Measurements from ENCODE around the gene PSMC2. TPM values are rescaled to one million over a fixed set of nuclear protein-coding genes. Genes with fewer than 3 reads are reported as not detected.

The PSMC2 gene
- total RNA-seq, 1 donor from 2014 or later: 128 TPM

GRCh38 chr7:103391150-103391549, 43.7 kb downstream of the PSMC2 start:
- Mint-ChIP-seq H3K9me3 (no peaks in the 10 kb centered on the region), H3K27ac (no peak overlapping the region), H3K27me3 (ENCODE audit: insufficient read depth, low read depth) (no peaks in the 10 kb centered on the region), H3K4me3 (no peak overlapping the region), H3K4me1 (no peaks in the 10 kb centered on the region), H3K36me3 (no peaks in the 10 kb centered on the region)
- DNase-seq (ENCODE audit: low spot score): no peak
- no peak overlapping the region for H2AFZ ChIP-seq (replicated peaks)
- H3K9ac ChIP-seq: no peak overlapping the region
- no peaks in the 10 kb centered on the region for H3K36me3 ChIP-seq
- no peak overlapping the region for H3K27ac ChIP-seq
- H4K20me1 ChIP-seq (ENCODE audit: low read depth): no peaks in the 10 kb centered on the region
- H3K27me3 ChIP-seq: no peaks in the 10 kb centered on the region
- no peaks in the 10 kb centered on the region for H3K9me3 ChIP-seq (ENCODE audit: low read depth)
- H3F3A ChIP-seq (ENCODE audit: low read depth): no peaks in the 10 kb centered on the region
- no peak overlapping the region for H3K4me3 ChIP-seq
- no peaks in the 10 kb centered on the region for H3K79me2 ChIP-seq (ENCODE audit: low read depth)
- no peak overlapping the region for H3K4me2 ChIP-seq
- TF ChIP-seq EZH2phosphoT487 (IDR thresholded peaks at IDR 0.05): no peak
- no peak for TF ChIP-seq CTCF (IDR thresholded peaks at IDR 0.05)
- no peak for TF ChIP-seq EZH2 (IDR thresholded peaks at IDR 0.05)
- no peaks in the 10 kb centered on the region for H3K4me1 ChIP-seq

- Histone ChIP-seq H3K79me2 (ENCODE audit: low read depth) (no peaks in the 10 kb centered on the region), H3K27ac (no peak overlapping the region), H3K9me3 (ENCODE audit: low read depth) (no peaks in the 10 kb centered on the region), H3K9ac (no peak overlapping the region), H4K20me1 (ENCODE audit: low read depth) (no peaks in the 10 kb centered on the region), H3K27me3 (no peaks in the 10 kb centered on the region), H2AFZ (replicated peaks) (no peak overlapping the region), H3K4me2 (no peak overlapping the region), H3K4me1 (no peaks in the 10 kb centered on the region), H3K4me3 (no peak overlapping the region), H3F3A (ENCODE audit: low read depth) (no peaks in the 10 kb centered on the region), H3K36me3 (no peaks in the 10 kb centered on the region)
- Mint-ChIP-seq H3K4me1 (no peaks in the 10 kb centered on the region), H3K27ac (no peak overlapping the region), H3K4me3 (no peak overlapping the region), H3K9me3 (no peaks in the 10 kb centered on the region), H3K27me3 (ENCODE audit: insufficient read depth, low read depth) (no peaks in the 10 kb centered on the region), H3K36me3 (no peaks in the 10 kb centered on the region)
- no peak for TF ChIP-seq CTCF (IDR thresholded peaks at IDR 0.05)
- no peak for DNase-seq (ENCODE audit: low spot score)
These were observed 44.5 kb downstream of the PSMC2 start for GRCh38 chr7:103391976-103392375.

DNA sequence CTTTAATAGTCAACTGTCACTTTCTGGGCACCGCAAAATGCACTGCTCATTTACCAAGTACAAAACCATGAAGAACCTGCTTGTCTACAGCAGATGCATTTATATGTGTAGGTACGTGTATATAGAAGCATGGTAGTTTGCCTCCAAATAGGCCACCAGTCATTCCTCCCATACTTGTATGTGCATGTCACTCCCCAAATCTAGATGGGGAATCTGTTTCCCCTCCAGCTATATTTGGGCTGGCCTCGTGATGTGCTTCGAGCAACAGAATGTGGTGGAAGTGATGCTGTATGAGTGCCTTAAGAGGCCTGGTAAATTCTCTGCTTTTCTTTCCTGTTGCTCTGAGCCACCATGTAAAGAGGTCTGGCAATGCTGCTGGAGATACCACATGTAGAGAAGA, 47.1 kb downstream of the PSMC2 start:
- Histone ChIP-seq H3K9ac (no peak overlapping the region), H3K4me2 (no peak overlapping the region), H3K4me3 (no peak overlapping the region), H3K27me3 (no peaks in the 10 kb centered on the region), H3K4me1 (no peaks in the 10 kb centered on the region), H4K20me1 (ENCODE audit: low read depth) (no peaks in the 10 kb centered on the region), H3K79me2 (ENCODE audit: low read depth) (no peaks in the 10 kb centered on the region), H2AFZ (replicated peaks) (no peak overlapping the region), H3K36me3 (no peaks in the 10 kb centered on the region), H3K27ac (no peak overlapping the region), H3F3A (ENCODE audit: low read depth) (no peaks in the 10 kb centered on the region), H3K9me3 (ENCODE audit: low read depth) (no peaks in the 10 kb centered on the region)
- no peak for DNase-seq (ENCODE audit: low spot score)
- Mint-ChIP-seq H3K4me3 (no peak overlapping the region), H3K4me1 (no peaks in the 10 kb centered on the region), H3K9me3 (no peaks in the 10 kb centered on the region), H3K27ac (no peak overlapping the region), H3K27me3 (ENCODE audit: insufficient read depth, low read depth) (no peaks in the 10 kb centered on the region), H3K36me3 (no peaks in the 10 kb centered on the region)
- TF ChIP-seq EZH2phosphoT487 (IDR thresholded peaks at IDR 0.05) (no peak), CTCF (IDR thresholded peaks at IDR 0.05) (no peak), EZH2 (IDR thresholded peaks at IDR 0.05) (no peak)

DNA sequence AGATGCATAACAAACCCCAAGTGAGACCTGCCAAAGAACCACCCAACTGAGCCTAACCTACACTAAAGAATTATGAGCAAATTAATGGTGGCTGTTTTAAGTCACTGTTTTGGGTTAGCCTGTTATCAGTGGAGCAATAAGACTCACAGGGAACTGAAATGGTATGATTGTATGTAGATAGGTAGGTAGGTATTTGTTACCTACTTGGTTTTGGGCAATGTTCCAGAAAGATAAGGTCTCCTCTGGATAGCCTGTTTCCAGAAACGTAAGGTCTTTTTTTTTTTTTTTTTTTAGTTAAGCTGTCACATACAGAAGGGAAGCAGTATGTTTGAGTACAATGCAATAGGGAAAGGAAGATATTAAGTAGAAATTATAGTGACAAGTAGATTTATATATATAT, 47.6 kb downstream of the PSMC2 start:
- no peaks in the 10 kb centered on the region for H3F3A ChIP-seq (ENCODE audit: low read depth)
- H3K79me2 ChIP-seq (ENCODE audit: low read depth): no peaks in the 10 kb centered on the region
- H3K9me3 Mint-ChIP-seq: peaks cover under 1% of the 10 kb centered on the region

More for the DNA sequence above, 47.6 kb downstream of the PSMC2 start:
- H3K4me3 ChIP-seq: no peak overlapping the region
- no peak overlapping the region for H3K27ac ChIP-seq
- no peaks in the 10 kb centered on the region for H4K20me1 ChIP-seq (ENCODE audit: low read depth)
- H3K9ac ChIP-seq: no peak overlapping the region
- no peaks in the 10 kb centered on the region for H3K27me3 ChIP-seq
- no peaks in the 10 kb centered on the region for H3K4me1 ChIP-seq
- no peaks in the 10 kb centered on the region for H3K4me1 Mint-ChIP-seq
- no peaks in the 10 kb centered on the region for H3K36me3 Mint-ChIP-seq
- H3K27ac Mint-ChIP-seq: no peak overlapping the region
- no peaks in the 10 kb centered on the region for H3K27me3 Mint-ChIP-seq (ENCODE audit: insufficient read depth, low read depth)
- no peaks in the 10 kb centered on the region for H3K36me3 ChIP-seq
- DNase-seq (ENCODE audit: low spot score): no peak
- H2AFZ ChIP-seq (replicated peaks): no peak overlapping the region
- H3K9me3 ChIP-seq (ENCODE audit: low read depth): no peaks in the 10 kb centered on the region
- H3K4me3 Mint-ChIP-seq: no peak overlapping the region
- TF ChIP-seq EZH2 (IDR thresholded peaks at IDR 0.05) (no peak), CTCF (IDR thresholded peaks at IDR 0.05) (no peak), EZH2phosphoT487 (IDR thresholded peaks at IDR 0.05) (no peak)
- no peak overlapping the region for H3K4me2 ChIP-seq

Measured in neural progenitor cell (in vitro differentiated cells).